ENCODE data around the gene SHE.

GRCh38 chr1:154550657-154551056, 48.4 kb upstream of the SHE start:
- TF ChIP-seq, protein P1, sequence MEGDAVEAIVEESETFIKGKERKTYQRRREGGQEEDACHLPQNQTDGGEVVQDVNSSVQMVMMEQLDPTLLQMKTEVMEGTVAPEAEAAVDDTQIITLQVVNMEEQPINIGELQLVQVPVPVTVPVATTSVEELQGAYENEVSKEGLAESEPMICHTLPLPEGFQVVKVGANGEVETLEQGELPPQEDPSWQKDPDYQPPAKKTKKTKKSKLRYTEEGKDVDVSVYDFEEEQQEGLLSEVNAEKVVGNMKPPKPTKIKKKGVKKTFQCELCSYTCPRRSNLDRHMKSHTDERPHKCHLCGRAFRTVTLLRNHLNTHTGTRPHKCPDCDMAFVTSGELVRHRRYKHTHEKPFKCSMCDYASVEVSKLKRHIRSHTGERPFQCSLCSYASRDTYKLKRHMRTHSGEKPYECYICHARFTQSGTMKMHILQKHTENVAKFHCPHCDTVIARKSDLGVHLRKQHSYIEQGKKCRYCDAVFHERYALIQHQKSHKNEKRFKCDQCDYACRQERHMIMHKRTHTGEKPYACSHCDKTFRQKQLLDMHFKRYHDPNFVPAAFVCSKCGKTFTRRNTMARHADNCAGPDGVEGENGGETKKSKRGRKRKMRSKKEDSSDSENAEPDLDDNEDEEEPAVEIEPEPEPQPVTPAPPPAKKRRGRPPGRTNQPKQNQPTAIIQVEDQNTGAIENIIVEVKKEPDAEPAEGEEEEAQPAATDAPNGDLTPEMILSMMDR (IDR thresholded peaks at IDR 0.05) = no peak
- TF ChIP-seq POLR2A (IDR thresholded peaks at IDR 0.05) = no peak
